Osteoblast (primary cell): Measurements from ENCODE around the gene GRIK3. TPM values are rescaled to one million over a fixed set of nuclear protein-coding genes. Genes with fewer than 3 reads are reported as not detected.

Experiments used
- DNase-seq: peaks from one replicate; pipeline ENCODE4 v3.0.0; 2011; ENCODE audit warnings: low spot score, mixed read lengths; ENCODE audit not compliant: insufficient read length; ENCODE audit errors: missing footprints
- H2AFZ ChIP-seq: 2 replicates; pipeline ENCODE4 v1.6.0; 2011; ENCODE audit warnings: mild to moderate bottlenecking, low read length
- H3K27ac ChIP-seq: 2 replicates; pipeline ENCODE4 v1.5.1; 2011; ENCODE audit warnings: mild to moderate bottlenecking, low read depth, low read length, moderate library complexity
- H3K27me3 ChIP-seq: 2 replicates; pipeline ENCODE4 v1.6.0; 2012; ENCODE audit warnings: mild to moderate bottlenecking, control low read depth, inconsistent platforms, low read length, moderate library complexity; ENCODE audit not compliant: insufficient read depth
- H3K36me3 ChIP-seq: 2 replicates; pipeline ENCODE4 v1.5.1; 2011; ENCODE audit warnings: mild to moderate bottlenecking, low read length, control low read depth, moderate library complexity; ENCODE audit not compliant: insufficient read depth
- H3K4me1 ChIP-seq: 2 replicates; pipeline ENCODE4 v1.5.1; 2011; ENCODE audit warnings: mild to moderate bottlenecking, low read length, control low read depth, moderate library complexity; ENCODE audit not compliant: insufficient read depth
- H3K4me2 ChIP-seq: 2 replicates; pipeline ENCODE4 v1.6.0; 2011; ENCODE audit warnings: mild to moderate bottlenecking, low read length; ENCODE audit not compliant: insufficient read depth
- H3K4me3 ChIP-seq: fragments of 200-600 bp; sonication (generic); 3 replicates; pipeline ENCODE4 v1.5.1; 2012; ENCODE audit warnings: mild to moderate bottlenecking, low read length, inconsistent platforms; ENCODE audit not compliant: insufficient read depth
- H3K79me2 ChIP-seq: 2 replicates; pipeline ENCODE4 v1.6.0; 2012; ENCODE audit warnings: mild to moderate bottlenecking, low read length, control low read depth, inconsistent platforms; ENCODE audit not compliant: insufficient read depth
- H3K9me3 ChIP-seq: 2 replicates; pipeline ENCODE4 v1.5.1; 2011; ENCODE audit warnings: low read depth, low read length, control low read depth
- H4K20me1 ChIP-seq: 2 replicates; pipeline ENCODE4 v1.6.0; 2012; ENCODE audit warnings: mild to moderate bottlenecking, low read length, control low read depth; ENCODE audit not compliant: insufficient read depth
- CTCF ChIP-seq: IDR thresholded peaks from 2 replicates; pipeline ENCODE4 v1.5.1; 2011; ENCODE audit warnings: mild to moderate bottlenecking, low read depth, low read length, moderate library complexity; ENCODE audit errors: extremely low read depth
- total RNA-seq: library from RNA; depleted of rRNA; stranded (reverse); fragments of >200 nt; gene quantifications from 2 replicates; pipeline ENCODE4 v1.2.3, GENCODE V29; 2012

GRIK3 gene
- total RNA-seq, 1 donor: not detected

GRCh38 chr1:36944883-36945282, 89.4 kb downstream of the GRIK3 start:
- no peaks in the 10 kb centered on the region for H4K20me1 ChIP-seq
- H3K4me1 ChIP-seq: no peaks in the 10 kb centered on the region
- no peaks in the 10 kb centered on the region for H3K79me2 ChIP-seq
- TF ChIP-seq CTCF: no peak
- H3K27ac ChIP-seq: no peak overlapping the region
- no peak for DNase-seq
- H3K4me3 ChIP-seq: no peak overlapping the region
- H2AFZ ChIP-seq: no peak overlapping the region
- H3K4me2 ChIP-seq: no peak overlapping the region
- no peaks in the 10 kb centered on the region for H3K27me3 ChIP-seq
- no peaks in the 10 kb centered on the region for H3K36me3 ChIP-seq
- no peaks in the 10 kb centered on the region for H3K9me3 ChIP-seq

- TF ChIP-seq CTCF: no peak
- Histone ChIP-seq H2AFZ (no peak overlapping the region), H3K4me2 (no peak overlapping the region), H3K4me1 (no peaks in the 10 kb centered on the region), H3K79me2 (no peaks in the 10 kb centered on the region), H4K20me1 (no peaks in the 10 kb centered on the region), H3K4me3 (no peak overlapping the region), H3K36me3 (no peaks in the 10 kb centered on the region), H3K27ac (no peak overlapping the region), H3K9me3 (no peaks in the 10 kb centered on the region), H3K27me3 (no peaks in the 10 kb centered on the region)
- DNase-seq: no peak
Measured at GRCh38 chr1:36942148-36942547, 92.2 kb downstream of the GRIK3 start.

GRCh38 chr1:36941316-36941978, 92.9 kb downstream of the GRIK3 start:
- H3K9me3 ChIP-seq: no peaks in the 10 kb centered on the region
- H3K27me3 ChIP-seq: no peaks in the 10 kb centered on the region
- no peak overlapping the region for H2AFZ ChIP-seq
- H3K4me1 ChIP-seq: no peaks in the 10 kb centered on the region
- DNase-seq: no peak
- H3K36me3 ChIP-seq: no peaks in the 10 kb centered on the region
- H3K4me3 ChIP-seq: no peak overlapping the region
- TF ChIP-seq CTCF: no peak
- no peaks in the 10 kb centered on the region for H3K79me2 ChIP-seq
- H3K4me2 ChIP-seq: no peak overlapping the region
- H4K20me1 ChIP-seq: no peaks in the 10 kb centered on the region
- H3K27ac ChIP-seq: no peak overlapping the region

GRCh38 chr1:36938819-36939218, 95.5 kb downstream of the GRIK3 start:
- Histone ChIP-seq H3K36me3 (no peaks in the 10 kb centered on the region), H4K20me1 (no peaks in the 10 kb centered on the region), H3K4me1 (no peaks in the 10 kb centered on the region), H3K27ac (no peak overlapping the region), H2AFZ (no peak overlapping the region), H3K79me2 (no peaks in the 10 kb centered on the region), H3K27me3 (no peaks in the 10 kb centered on the region), H3K4me3 (no peak overlapping the region), H3K4me2 (no peak overlapping the region), H3K9me3 (no peaks in the 10 kb centered on the region)
- TF ChIP-seq CTCF: no peak
- no peak for DNase-seq
